SK-N-SH (cell line): ENCODE measurements around the gene NFIA. TPM values are rescaled to one million over a fixed set of nuclear protein-coding genes. Genes with fewer than 3 reads are reported as not detected.

ENCODE experiments used
- CTCF ChIA-PET: fragments of 300-600, 350-600 bp; formaldehyde crosslinking; extraction: SDS; loops from one replicate; lab custom pipeline; 2021; lab: Yijun Ruan, JAX
- POLR2A ChIA-PET: fragments of 350-600 bp; sonication (Branson Sonifier 250); formaldehyde crosslinking; extraction: SDS; loops from one replicate; lab custom pipeline; 2020; ENCODE audit warnings: antibody characterized with exemption, inconsistent platforms; lab: Yijun Ruan, JAX
- DNase-seq: peaks from one replicate; pipeline ENCODE4 v3.0.0; 2012
- H2AFZ ChIP-seq: fragments of 200-600 bp; sonication (generic); 2 replicates; pipeline ENCODE4 v1.8.1; 2016; ENCODE audit warnings: antibody characterized with exemption, mild to moderate bottlenecking, low read depth
- H3F3A ChIP-seq: fragments of 200-600 bp; sonication (generic); replicated peaks from 2 replicates; pipeline ENCODE3; 2016; ENCODE audit warnings: antibody characterized with exemption, mild to moderate bottlenecking; ENCODE audit not compliant: insufficient read depth
- H3K27ac ChIP-seq, 2 experiments: fragments of 200-500 bp in 1 of 2; fragments of 200-600 bp in 1 of 2; sonication (Bioruptor generic) in 1 of 2; sonication (generic), shearing (Covaris generic) in 1 of 2; 2 replicates each; pipeline versions ENCODE4 v1.5.1 to v1.6.1; 2014 to 2016; ENCODE audit warnings: low read depth in 2 of 2, inconsistent platforms in 1 of 2, low read length in 1 of 2, mild to moderate bottlenecking in 1 of 2, mixed read lengths in 1 of 2
- H3K27me3 ChIP-seq: fragments of 200-600 bp; sonication (generic), shearing (Covaris generic); 2 replicates; pipeline ENCODE4 v1.6.1; 2016; ENCODE audit warnings: mixed run types; ENCODE audit not compliant: insufficient read depth
- H3K36me3 ChIP-seq, 2 experiments: fragments of 200-500 bp in 1 of 2; fragments of 200-600 bp in 1 of 2; sonication (Bioruptor generic) in 1 of 2; sonication (generic) in 1 of 2; replicated peaks in 1 of 2; 2 replicates each; pipeline versions ENCODE3 to v1.5.1; 2014 to 2016; ENCODE audit warnings: low read length in 1 of 2, mild to moderate bottlenecking in 1 of 2; ENCODE audit not compliant: insufficient read depth in 2 of 2, control insufficient read depth in 1 of 2
- H3K4me1 ChIP-seq, 2 experiments: fragments of 200-500 bp in 1 of 2; fragments of 200-600 bp in 1 of 2; sonication (Bioruptor generic) in 1 of 2; sonication (generic), shearing (Covaris generic) in 1 of 2; 2 replicates each; pipeline versions ENCODE4 v1.5.1 to v1.6.1; 2014 to 2016; ENCODE audit warnings: low read depth in 1 of 2, low read length in 1 of 2, mixed run types in 1 of 2; ENCODE audit not compliant: insufficient read depth in 2 of 2, control insufficient read depth in 1 of 2
- H3K4me2 ChIP-seq: fragments of 200-600 bp; sonication (generic), shearing (Covaris generic); 2 replicates; pipeline ENCODE4 v1.6.1; 2017; ENCODE audit warnings: mixed run types
- H3K4me3 ChIP-seq, 2 experiments: fragments of 200-500 bp in 1 of 2; fragments of 200-600 bp in 1 of 2; sonication (Bioruptor generic) in 1 of 2; sonication (generic), shearing (Covaris generic) in 1 of 2; 2 replicates each; pipeline versions ENCODE4 v1.5.1 to v1.8.1; 2014 to 2016; ENCODE audit warnings: low read depth in 2 of 2, inconsistent platforms in 1 of 2, low read length in 1 of 2, mild to moderate bottlenecking in 1 of 2, mixed read lengths in 1 of 2, moderate library complexity in 1 of 2
- H3K79me2 ChIP-seq: fragments of 200-600 bp; sonication (generic); 2 replicates; pipeline ENCODE4 v1.8.1; 2017; ENCODE audit warnings: mild to moderate bottlenecking; ENCODE audit not compliant: insufficient read depth
- H3K9ac ChIP-seq: fragments of 200-600 bp; sonication (generic); 2 replicates; pipeline ENCODE4 v1.6.1; 2017; ENCODE audit warnings: mixed run types
- H3K9me2 ChIP-seq: fragments of 200-600 bp; sonication (generic); 2 replicates; pipeline ENCODE4 v1.6.1; 2017; ENCODE audit warnings: mixed run types
- H3K9me3 ChIP-seq: fragments of 200-600 bp; sonication (generic); 2 replicates; pipeline ENCODE4 v1.6.1; 2017; ENCODE audit warnings: mixed run types, mild to moderate bottlenecking, moderate library complexity
- H4K20me1 ChIP-seq: fragments of 200-600 bp; sonication (generic); 2 replicates; pipeline ENCODE4 v1.6.1; 2017; ENCODE audit warnings: mild to moderate bottlenecking, mixed run types; ENCODE audit not compliant: insufficient read depth
- CTCF ChIP-seq: fragments of 200-600 bp; sonication (generic); IDR thresholded peaks from 2 replicates; pipeline ENCODE4 v1.6.1; 2017; ENCODE audit warnings: antibody characterized with exemption, mild to moderate bottlenecking, moderate library complexity
- EP300 ChIP-seq, 2 experiments: IDR thresholded peaks; 2 replicates each; pipeline versions ENCODE4 v1.4.0 to v1.6.1; 2012; ENCODE audit warnings: borderline replicate concordance in 1 of 2, low read depth in 1 of 2, low read length in 1 of 2
- EZH2phosphoT487 ChIP-seq: fragments of 200-600 bp; sonication (generic); IDR thresholded peaks from 2 replicates; pipeline ENCODE4 v1.6.1; 2017; ENCODE audit warnings: low read depth, mixed run types, mild to moderate bottlenecking, antibody characterized with exemption, moderate library complexity, borderline replicate concordance
- FOSL2 ChIP-seq: IDR thresholded peaks from 2 replicates; pipeline ENCODE4 v1.4.0; 2012; ENCODE audit warnings: low read depth, mild to moderate bottlenecking, moderate library complexity, borderline replicate concordance
- GABPA ChIP-seq: IDR thresholded peaks from 2 replicates; pipeline ENCODE4 v1.4.0; 2012; ENCODE audit warnings: low read depth, mild to moderate bottlenecking
- IRF3 ChIP-seq: fragments of 150-350 bp; IDR thresholded peaks from 2 replicates; pipeline ENCODE4 v1.6.1; 2016; ENCODE audit warnings: mild to moderate bottlenecking, low read depth, low read length
- JUND ChIP-seq: IDR thresholded peaks from 2 replicates; pipeline ENCODE4 v1.4.0; 2012
- MXI1 ChIP-seq: IDR thresholded peaks from 2 replicates; pipeline ENCODE4 v1.6.1; 2012; ENCODE audit warnings: mild to moderate bottlenecking, low read depth, low read length, improper control_type of control experiment
- NFIC ChIP-seq: IDR thresholded peaks from 2 replicates; pipeline ENCODE4 v1.4.0; 2012; ENCODE audit warnings: borderline replicate concordance
- NRF1 ChIP-seq: IDR thresholded peaks from 2 replicates; pipeline ENCODE4 v1.6.1; 2012; ENCODE audit warnings: low read depth, mild to moderate bottlenecking, low read length
- POLR2AphosphoS5 ChIP-seq: IDR thresholded peaks from 2 replicates; pipeline ENCODE4 v1.6.1; 2012; ENCODE audit warnings: low read depth, low read length
- RAD21 ChIP-seq: IDR thresholded peaks from 2 replicates; pipeline ENCODE4 v1.6.1; 2012; ENCODE audit warnings: mild to moderate bottlenecking, low read length
- RCOR1 ChIP-seq: fragments of 150-350 bp; IDR thresholded peaks from 2 replicates; pipeline ENCODE4 v1.6.1; 2017; ENCODE audit warnings: antibody characterized with exemption, low read length
- RFX5 ChIP-seq: IDR thresholded peaks from 2 replicates; pipeline ENCODE4 v1.6.1; 2012; ENCODE audit warnings: mild to moderate bottlenecking, improper control_type of control experiment, low read length
- SMC3 ChIP-seq: IDR thresholded peaks from 2 replicates; pipeline ENCODE4 v1.6.1; 2012; ENCODE audit warnings: low read depth, low read length, improper control_type of control experiment
- TAF1 ChIP-seq: IDR thresholded peaks from 2 replicates; pipeline ENCODE4 v1.6.1; 2012; ENCODE audit warnings: low read depth, mild to moderate bottlenecking, low read length, moderate library complexity, borderline replicate concordance
- TEAD4 ChIP-seq: IDR thresholded peaks from 2 replicates; pipeline ENCODE4 v1.4.0; 2012; ENCODE audit warnings: mild to moderate bottlenecking, borderline replicate concordance; ENCODE audit not compliant: insufficient read depth
- YY1 ChIP-seq: IDR thresholded peaks from 2 replicates; pipeline ENCODE4 v1.4.0; 2012; ENCODE audit warnings: low read depth, mild to moderate bottlenecking
- WGBS: methylation state at CpG from one replicate; pipeline ENCODE4 v1.1.6; 2017; ENCODE audit warnings: low lambda C conversion rate; 5-methylcytosine and 5-hydroxymethylcytosine counted together
- polyA plus RNA-seq, 3 experiments: library from polyadenylated mRNA; depleted of rRNA; stranded (reverse); fragments of >200 nt; gene quantifications; 2 replicates each; pipeline ENCODE4 v1.2.3, GENCODE V29; 2012
- TF ChIP-seq, protein P1 (sequence below): fragments of 150-350 bp; IDR thresholded peaks from 2 replicates; pipeline ENCODE4 v1.6.1; 2017; ENCODE audit warnings: antibody characterized with exemption, low read length, low read depth, borderline replicate concordance

Gene NFIA
- polyA plus RNA-seq, 1 of the 3 experiments (the other 2 are of a cell fraction) = 3.3 TPM

GRCh38 chr1:61453111-61453961, 371.0 kb downstream of the NFIA start:
- H3K9ac ChIP-seq = peak overlapping the region; percentile 60; the same call in 1 of the 2 replicates
- 25% methylated on average over 10 of the region's 10 CpGs for WGBS
- H3K4me1 ChIP-seq = peaks cover 21 to 35% of the 10 kb centered on the region in 2 experiments; a peak in 3 of 4 replicates
- H3K9me3 ChIP-seq = no peaks in the 10 kb centered on the region
- peak overlapping the region; percentile 39; the same call in 1 of the 2 replicates for H3K4me2 ChIP-seq
- H3K9me2 ChIP-seq = no peaks in the 10 kb centered on the region
- H2AFZ ChIP-seq = peak overlapping the region; percentile 79
- peak overlapping the region; percentile 2 to 14; a peak in 3 of 4 replicates for H3K4me3 ChIP-seq
- H3K79me2 ChIP-seq = no peaks in the 10 kb centered on the region
- CTCF ChIA-PET = interaction anchor here (0.6 to 3.7 kb wide), 30 partner anchors 10 to 1482 kb away, joined by 3 to 20 read pairs (median 3); no protein-coding TSS in a partner anchor
- no peak for TF ChIP-seq TAF1
- TF ChIP-seq RFX5 = 0 out of 2 replicates have a peak, but pooled peaks have one; percentile 18
- TF ChIP-seq NFIC = no peak
- TF ChIP-seq GABPA = no peak
- peak; percentile 11; the same call in 1 of the 2 replicates for TF ChIP-seq NRF1
- peak; percentile 76 for TF ChIP-seq SMC3
- no peak for TF ChIP-seq TEAD4
- peak in 1 of 2 experiments; percentile 21; a peak in 1 of 4 replicates for TF ChIP-seq EP300 (IDR thresholded peaks at IDR 0.05; ENCODE audit: borderline replicate concordance in 1 of 2, low read depth in 1 of 2, low read length in 1 of 2)
- TF ChIP-seq RAD21 = peak; percentile 83
- TF ChIP-seq RCOR1 = peak; percentile 21; the same call in 1 of the 2 replicates
- TF ChIP-seq FOSL2 = no peak
- TF ChIP-seq EZH2phosphoT487 = no peak
- TF ChIP-seq POLR2AphosphoS5 = no peak
- TF ChIP-seq CTCF = peak; percentile 85
- no peak for TF ChIP-seq YY1
- no peak for TF ChIP-seq IRF3
- TF ChIP-seq JUND = no peak
- TF ChIP-seq, protein P1, sequence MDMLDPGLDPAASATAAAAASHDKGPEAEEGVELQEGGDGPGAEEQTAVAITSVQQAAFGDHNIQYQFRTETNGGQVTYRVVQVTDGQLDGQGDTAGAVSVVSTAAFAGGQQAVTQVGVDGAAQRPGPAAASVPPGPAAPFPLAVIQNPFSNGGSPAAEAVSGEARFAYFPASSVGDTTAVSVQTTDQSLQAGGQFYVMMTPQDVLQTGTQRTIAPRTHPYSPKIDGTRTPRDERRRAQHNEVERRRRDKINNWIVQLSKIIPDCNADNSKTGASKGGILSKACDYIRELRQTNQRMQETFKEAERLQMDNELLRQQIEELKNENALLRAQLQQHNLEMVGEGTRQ = no peak
- TF ChIP-seq MXI1 = peak; percentile 80
- H3F3A ChIP-seq = peaks cover 10% of the 10 kb centered on the region
- peak; percentile 75 for DNase-seq
- POLR2A ChIA-PET = no interaction called here
- H3K27ac ChIP-seq = peak overlapping the region; percentile 78 to 98
- H3K36me3 ChIP-seq = peaks cover 0 to 10% of the 10 kb centered on the region in 2 experiments
- H3K27me3 ChIP-seq = no peaks in the 10 kb centered on the region
- H4K20me1 ChIP-seq = no peaks in the 10 kb centered on the region
